ENCODE measurements around the gene POR.

POR gene

DNA sequence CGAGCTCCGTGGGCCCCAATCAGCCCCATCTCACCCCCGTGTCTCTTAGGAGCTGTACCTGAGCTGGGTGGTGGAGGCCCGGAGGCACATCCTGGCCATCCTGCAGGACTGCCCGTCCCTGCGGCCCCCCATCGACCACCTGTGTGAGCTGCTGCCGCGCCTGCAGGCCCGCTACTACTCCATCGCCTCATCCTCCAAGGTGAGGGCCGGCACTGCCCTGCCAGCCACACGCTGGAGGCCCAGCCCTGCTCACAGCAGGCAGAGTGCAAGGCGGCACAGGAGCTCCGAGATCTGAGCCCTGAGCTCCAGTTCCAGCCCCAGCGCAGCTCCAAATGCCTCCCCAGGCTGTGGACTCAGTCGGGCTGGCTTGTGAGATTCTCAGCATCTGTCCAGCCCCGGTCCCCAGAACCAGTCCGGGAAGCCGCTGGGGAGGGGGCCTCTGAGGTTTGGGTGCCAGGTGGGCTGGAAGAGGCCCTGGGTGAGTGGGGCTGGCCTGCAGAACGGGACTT is 70.1 kb downstream of the POR start:
- no peak for FAIRE-seq
- no peak for TF ChIP-seq POLR2AphosphoS5 (IDR thresholded peaks at IDR 0.05; ENCODE audit: low read depth, low read length)
- no peak for TF ChIP-seq TAF1 (IDR thresholded peaks at IDR 0.05; ENCODE audit: borderline replicate concordance, low read depth, low read length)
- TF ChIP-seq POLR2A (IDR thresholded peaks at IDR 0.05; ENCODE audit: low read depth, low read length): no peak
- no peak for DNase-seq (ENCODE audit: insufficient read length)

DNA sequence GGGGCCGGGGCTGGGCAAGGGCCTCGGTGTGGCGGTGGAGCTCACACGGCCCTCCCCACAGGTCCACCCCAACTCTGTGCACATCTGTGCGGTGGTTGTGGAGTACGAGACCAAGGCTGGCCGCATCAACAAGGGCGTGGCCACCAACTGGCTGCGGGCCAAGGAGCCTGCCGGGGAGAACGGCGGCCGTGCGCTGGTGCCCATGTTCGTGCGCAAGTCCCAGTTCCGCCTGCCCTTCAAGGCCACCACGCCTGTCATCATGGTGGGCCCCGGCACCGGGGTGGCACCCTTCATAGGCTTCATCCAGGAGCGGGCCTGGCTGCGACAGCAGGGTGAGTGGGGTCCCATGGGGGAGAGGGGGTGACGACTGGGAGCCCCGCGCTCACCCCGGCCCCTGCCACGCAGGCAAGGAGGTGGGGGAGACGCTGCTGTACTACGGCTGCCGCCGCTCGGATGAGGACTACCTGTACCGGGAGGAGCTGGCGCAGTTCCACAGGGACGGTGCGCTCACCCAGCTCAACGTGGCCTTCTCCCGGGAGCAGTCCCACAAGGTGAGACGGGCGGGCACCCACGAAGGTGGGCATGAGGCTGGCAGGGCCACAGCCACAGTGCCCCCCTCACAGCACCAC is 70.7 kb downstream of the POR start:
- FAIRE-seq: no peak

DNA sequence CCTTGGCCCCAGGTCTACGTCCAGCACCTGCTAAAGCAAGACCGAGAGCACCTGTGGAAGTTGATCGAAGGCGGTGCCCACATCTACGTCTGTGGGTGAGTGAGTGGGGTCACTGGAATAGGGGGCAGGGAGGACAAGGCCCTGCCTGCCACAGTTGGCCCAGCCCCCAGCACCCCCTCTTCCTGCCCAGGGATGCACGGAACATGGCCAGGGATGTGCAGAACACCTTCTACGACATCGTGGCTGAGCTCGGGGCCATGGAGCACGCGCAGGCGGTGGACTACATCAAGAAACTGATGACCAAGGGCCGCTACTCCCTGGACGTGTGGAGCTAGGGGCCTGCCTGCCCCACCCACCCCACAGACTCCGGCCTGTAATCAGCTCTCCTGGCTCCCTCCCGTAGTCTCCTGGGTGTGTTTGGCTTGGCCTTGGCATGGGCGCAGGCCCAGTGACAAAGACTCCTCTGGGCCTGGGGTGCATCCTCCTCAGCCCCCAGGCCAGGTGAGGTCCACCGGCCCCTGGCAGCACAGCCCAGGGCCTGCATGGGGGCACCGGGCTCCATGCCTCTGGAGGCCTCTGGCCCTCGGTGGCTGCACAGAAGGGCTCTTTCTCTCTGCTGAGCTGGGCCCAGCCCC is 71.3 kb downstream of the POR start:
- FAIRE-seq (no peak), DNase-seq (ENCODE audit: insufficient read length) (no peak)
- TF ChIP-seq POLR2AphosphoS5 (IDR thresholded peaks at IDR 0.05; ENCODE audit: low read depth, low read length): no peak
- TF ChIP-seq TAF1 (IDR thresholded peaks at IDR 0.05; ENCODE audit: borderline replicate concordance, low read depth, low read length): no peak
- TF ChIP-seq POLR2A (IDR thresholded peaks at IDR 0.05; ENCODE audit: low read depth, low read length): no peak

More for the DNA sequence above, 70.7 kb downstream of the POR start:
- DNase-seq (ENCODE audit: insufficient read length): no peak
- no peak for TF ChIP-seq POLR2A (IDR thresholded peaks at IDR 0.05; ENCODE audit: low read depth, low read length)
- no peak for TF ChIP-seq POLR2AphosphoS5 (IDR thresholded peaks at IDR 0.05; ENCODE audit: low read depth, low read length)
- no peak for TF ChIP-seq TAF1 (IDR thresholded peaks at IDR 0.05; ENCODE audit: borderline replicate concordance, low read depth, low read length)

DNA sequence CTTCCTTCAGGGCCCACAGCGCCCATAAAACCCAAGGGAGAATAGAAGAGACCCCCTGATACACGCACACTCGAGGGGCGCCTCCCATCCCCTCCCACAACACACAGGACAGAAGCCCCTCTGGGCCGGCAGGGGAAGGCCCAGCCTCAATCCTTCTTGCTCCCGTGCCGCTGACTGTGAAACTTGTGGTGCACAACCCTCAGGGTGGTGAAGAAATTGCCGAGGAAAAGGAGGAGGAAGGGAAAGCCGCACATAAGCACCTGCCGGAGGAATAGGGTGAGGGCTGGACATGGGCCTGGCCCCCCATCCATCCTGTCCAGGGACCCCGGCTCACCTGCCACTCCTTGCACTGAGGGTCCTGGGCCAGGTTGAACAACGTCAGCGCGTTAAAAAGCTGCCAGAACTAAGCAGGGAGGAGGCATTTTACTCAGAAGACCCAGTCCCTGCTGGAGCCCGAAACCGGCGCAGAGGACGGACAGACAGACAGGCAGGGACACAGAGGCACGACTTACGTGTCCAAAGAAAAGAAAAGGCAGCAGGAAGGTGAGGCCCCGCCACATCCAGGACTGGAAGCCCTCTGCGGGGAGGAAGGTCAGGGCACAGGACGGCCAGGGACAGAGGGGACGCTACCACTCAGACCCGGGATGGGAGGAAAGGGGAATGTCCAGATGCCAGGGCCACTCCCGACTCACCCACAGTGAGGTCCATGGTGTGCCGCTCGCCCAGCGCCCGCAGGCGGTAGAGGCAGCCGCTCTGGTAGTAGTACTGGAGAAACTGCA is 72.3 kb downstream of the POR start:
- TF ChIP-seq POLR2AphosphoS5 (IDR thresholded peaks at IDR 0.05; ENCODE audit: low read depth, low read length): no peak
- TF ChIP-seq TAF1 (IDR thresholded peaks at IDR 0.05; ENCODE audit: borderline replicate concordance, low read depth, low read length): no peak
- no peak for TF ChIP-seq POLR2A (IDR thresholded peaks at IDR 0.05; ENCODE audit: low read depth, low read length)
- DNase-seq (ENCODE audit: insufficient read length) (no peak), FAIRE-seq (no peak)

DNA sequence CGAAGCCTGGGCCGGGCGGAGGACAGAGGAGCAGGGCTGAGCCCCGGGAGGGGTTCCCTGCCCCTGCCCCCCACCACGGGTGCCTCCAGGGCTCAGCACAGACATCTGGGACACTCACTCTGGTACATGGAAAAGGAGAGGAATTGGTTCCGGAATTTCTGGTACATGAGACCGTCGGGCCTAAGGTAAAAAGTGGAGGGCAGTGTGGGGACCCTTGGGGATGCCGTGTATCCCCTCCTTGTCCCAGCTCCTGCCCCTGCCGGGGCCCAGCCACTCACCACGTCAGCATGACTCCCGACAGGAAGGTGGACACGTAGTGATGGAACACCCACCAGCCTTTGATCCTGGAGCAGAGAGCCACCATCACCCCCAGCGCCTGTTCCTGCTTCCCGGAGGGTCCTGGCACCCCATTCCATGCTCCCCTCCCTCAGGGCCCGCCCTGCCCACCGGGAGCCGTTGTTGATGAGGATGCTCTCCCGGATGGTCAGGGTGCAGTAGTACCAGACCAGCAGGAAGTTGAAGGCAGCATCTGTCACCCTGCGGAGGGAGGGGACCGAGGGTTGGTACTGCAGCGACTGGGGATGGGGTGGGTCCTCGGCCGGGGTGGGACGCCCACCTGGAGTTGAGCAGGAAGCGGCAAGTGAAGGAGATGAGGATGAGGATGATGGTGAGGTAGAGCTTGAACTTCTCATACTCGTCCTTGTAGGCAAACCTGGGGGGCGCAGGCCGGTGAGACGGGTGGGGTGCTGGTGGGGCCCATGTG is 73.0 kb downstream of the POR start:
- DNase-seq (ENCODE audit: insufficient read length): no peak
- FAIRE-seq: no peak
- TF ChIP-seq POLR2AphosphoS5 (IDR thresholded peaks at IDR 0.05; ENCODE audit: low read depth, low read length) (no peak), POLR2A (IDR thresholded peaks at IDR 0.05; ENCODE audit: low read depth, low read length) (no peak), TAF1 (IDR thresholded peaks at IDR 0.05; ENCODE audit: borderline replicate concordance, low read depth, low read length) (no peak)

- TF ChIP-seq POLR2A (IDR thresholded peaks at IDR 0.05; ENCODE audit: low read depth, low read length) (no peak), POLR2AphosphoS5 (IDR thresholded peaks at IDR 0.05; ENCODE audit: low read depth, low read length) (no peak), TAF1 (IDR thresholded peaks at IDR 0.05; ENCODE audit: borderline replicate concordance, low read depth, low read length) (no peak)
- FAIRE-seq: no peak
- no peak for DNase-seq (ENCODE audit: insufficient read length)
Measured at GRCh38 chr7:75988568-75989499, 73.9 kb downstream of the POR start.

DNA sequence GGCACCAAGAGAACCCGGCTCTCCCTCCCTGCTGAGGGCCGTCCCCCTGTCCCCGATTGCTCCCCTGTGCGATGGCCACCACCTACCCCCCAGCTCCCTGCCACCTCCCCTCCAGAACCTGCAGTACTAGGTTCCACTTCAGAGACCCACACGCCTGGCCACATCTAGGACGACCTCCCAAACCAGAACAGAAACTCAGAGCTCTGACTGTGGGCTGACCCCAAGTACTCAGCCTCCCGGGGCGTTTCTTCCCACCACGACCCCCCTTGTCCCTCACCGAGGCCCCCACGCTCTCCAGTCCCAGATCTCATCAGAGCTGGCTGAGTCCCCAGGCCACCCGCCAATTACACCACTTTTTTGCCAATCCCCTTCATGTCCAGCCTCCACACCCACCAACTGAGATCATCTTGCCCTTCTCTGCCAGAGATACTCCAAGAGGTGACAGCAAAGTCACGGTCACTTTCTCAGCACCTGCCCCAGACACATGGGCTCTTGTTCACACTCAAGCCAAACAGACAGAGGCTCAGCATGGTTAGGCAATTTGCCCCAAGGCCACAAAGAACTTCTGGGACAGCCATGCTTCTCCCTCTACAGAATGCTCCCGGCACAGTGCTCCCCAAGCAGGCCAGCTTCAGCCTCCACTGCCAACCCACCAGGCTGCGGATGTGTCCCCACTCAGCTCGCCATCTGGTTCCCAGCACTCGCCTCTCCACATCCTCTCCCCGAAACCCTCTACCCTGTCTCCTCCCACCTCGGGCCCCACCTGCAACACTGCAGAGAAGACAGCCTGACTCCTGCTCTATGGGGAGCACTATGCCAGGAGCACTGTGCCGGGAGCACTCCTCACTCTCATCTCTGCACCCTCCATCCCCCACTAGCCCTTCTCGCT is 74.8 kb downstream of the POR start:
- DNase-seq (ENCODE audit: insufficient read length) (no peak), FAIRE-seq (no peak)
- TF ChIP-seq TAF1 (IDR thresholded peaks at IDR 0.05; ENCODE audit: borderline replicate concordance, low read depth, low read length) (no peak), POLR2A (IDR thresholded peaks at IDR 0.05; ENCODE audit: low read depth, low read length) (no peak), POLR2AphosphoS5 (IDR thresholded peaks at IDR 0.05; ENCODE audit: low read depth, low read length) (no peak)

DNA sequence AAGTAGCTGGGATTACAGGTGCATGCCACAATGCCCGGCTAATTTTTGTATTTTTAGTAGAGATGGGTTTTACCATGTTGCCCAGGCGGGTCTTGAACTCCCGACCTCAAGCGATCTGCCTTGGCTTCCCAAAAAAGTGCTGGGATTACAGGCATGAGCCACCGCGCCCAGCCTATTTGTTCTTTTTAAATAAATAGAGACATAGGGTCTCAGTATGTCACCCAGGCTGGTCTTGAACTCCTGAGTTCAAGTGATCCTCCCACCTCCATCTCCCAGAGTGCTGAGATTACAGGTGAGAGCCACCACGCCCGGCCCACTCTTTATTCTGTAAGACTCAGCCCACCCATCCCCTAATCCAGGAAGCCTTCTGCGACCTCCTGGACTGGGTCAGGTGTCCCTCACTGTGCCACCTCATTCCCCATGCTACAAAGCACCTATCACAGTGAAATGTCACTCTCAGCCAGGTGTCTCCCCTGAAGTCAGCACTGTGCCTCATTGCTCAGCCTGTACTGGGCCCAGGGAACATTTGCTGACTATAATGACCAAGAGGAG is 76.7 kb downstream of the POR start:
- FAIRE-seq: no peak
- TF ChIP-seq POLR2AphosphoS5 (IDR thresholded peaks at IDR 0.05; ENCODE audit: low read depth, low read length) (no peak), POLR2A (IDR thresholded peaks at IDR 0.05; ENCODE audit: low read depth, low read length) (no peak), TAF1 (IDR thresholded peaks at IDR 0.05; ENCODE audit: borderline replicate concordance, low read depth, low read length) (no peak)

GRCh38 chr7:75992083-75992755 is 77.3 kb downstream of the POR start:
- no peak for FAIRE-seq
- TF ChIP-seq POLR2A (IDR thresholded peaks at IDR 0.05; ENCODE audit: low read depth, low read length) (no peak), TAF1 (IDR thresholded peaks at IDR 0.05; ENCODE audit: borderline replicate concordance, low read depth, low read length) (no peak), POLR2AphosphoS5 (IDR thresholded peaks at IDR 0.05; ENCODE audit: low read depth, low read length) (no peak)
- DNase-seq (ENCODE audit: insufficient read length): no peak

More for the DNA sequence above, 76.7 kb downstream of the POR start:
- no peak for DNase-seq (ENCODE audit: insufficient read length)
